GM21381 (cell line): ENCODE results near the gene CACNA1E.

ENCODE experiments used
- ATAC-seq: cut with Tn5 transposase; IDR thresholded peaks from one replicate; pipeline ENCODE4 v1.9.1; 2021; ENCODE audit warnings: mild to moderate bottlenecking, moderate library complexity; ENCODE audit not compliant: unreplicated experiment

Gene CACNA1E

DNA sequence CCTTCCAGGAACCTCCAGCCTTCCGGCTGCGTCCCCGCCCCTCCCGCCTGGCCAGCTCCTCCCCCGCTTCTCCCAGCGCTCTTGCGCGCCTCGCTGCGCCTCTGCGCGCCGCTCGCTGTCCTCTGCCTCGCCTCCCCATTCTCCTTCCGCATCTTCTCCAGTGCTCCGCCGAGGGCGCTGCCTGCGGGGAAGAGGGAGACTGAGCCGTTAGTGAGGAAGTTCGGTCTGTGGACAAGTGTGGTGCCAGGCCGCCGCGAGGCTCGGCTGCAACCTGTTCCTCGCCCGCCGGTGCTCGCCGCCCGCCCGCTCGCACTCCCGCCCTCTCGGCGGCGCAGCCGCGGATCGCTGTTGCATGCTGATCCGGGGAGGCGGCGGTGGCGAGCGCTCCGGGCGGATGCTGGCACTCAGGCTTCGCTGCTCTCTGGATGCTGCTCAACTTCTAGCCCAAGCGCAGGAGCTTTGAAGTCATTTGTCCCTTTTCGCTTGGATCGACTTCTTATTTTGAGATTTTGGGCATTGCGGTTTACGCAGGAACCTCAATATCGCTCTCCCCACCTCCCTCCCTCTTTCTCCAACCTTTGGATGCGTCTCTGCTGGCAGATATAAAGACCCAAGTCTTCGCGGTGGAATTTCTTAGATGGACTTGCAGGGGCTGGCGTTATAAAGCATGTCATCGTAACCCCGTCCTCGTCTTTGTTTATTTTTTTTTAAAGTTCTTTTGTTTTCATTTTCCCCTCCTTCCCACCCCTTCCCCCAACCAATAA lies 614 bp upstream of the CACNA1E start:
- peak; percentile 50 for ATAC-seq

GRCh38 chr1:181484821-181485220 lies 1.5 kb downstream of the CACNA1E start:
- ATAC-seq: no peak

DNA sequence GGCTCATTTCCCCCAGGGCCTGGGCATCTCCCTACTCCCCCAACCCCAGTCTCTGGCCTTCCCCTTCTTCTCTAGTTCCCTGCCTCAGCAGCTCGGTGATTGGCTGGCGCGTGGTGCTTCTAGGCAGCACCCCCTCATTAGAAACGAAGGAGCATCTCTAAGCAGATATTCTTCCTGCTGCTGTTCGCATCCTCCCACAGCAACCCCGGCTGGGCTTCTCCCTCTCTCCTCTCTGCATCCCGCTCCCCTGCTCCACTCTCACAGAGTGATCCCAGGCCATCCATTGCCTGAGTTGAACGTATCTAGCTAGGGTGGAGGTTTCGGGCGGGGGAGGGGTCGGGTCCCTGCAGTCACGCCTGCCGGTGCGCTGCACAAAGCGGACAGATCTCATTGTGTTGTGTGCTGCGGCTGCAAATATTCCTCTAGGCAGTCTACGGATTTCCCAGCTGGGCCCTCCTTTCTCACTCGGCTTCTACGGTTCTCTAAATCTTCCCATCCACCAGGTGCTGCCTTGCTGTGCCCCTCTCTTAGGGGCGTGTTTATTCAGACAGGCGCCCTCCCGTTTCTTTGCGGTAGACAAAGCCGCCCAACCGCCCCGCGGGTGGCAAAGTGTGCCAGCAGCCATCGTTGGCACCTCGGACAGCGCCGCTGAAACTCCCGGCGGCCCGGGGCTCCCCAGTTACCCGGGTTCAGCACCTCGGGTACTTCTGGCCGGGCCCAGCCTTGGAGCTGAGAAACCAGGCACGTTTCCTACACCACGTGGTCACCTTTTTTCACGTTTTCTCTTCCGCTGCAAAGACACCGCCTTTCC lies 2.2 kb downstream of the CACNA1E start:
- peak; percentile 46 for ATAC-seq

DNA sequence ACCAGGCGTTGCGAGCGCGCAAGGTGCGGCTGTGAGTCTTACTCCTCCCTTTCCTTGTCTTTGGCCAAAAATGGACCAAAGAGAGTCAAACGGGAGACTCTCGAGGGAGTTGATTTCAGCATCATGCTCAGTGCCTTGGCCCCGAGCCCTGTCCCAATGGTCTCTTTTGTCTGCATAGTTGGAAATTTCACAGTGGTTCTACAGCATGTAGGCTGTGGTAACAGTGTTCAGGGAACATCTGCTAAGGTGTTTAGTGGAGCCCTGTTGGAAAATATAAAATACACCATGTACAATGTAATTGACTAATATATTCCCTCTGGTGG lies 2.7 kb downstream of the CACNA1E start:
- no peak for ATAC-seq

GRCh38 chr1:181488866-181489265 lies 5.5 kb downstream of the CACNA1E start:
- ATAC-seq: no peak

DNA sequence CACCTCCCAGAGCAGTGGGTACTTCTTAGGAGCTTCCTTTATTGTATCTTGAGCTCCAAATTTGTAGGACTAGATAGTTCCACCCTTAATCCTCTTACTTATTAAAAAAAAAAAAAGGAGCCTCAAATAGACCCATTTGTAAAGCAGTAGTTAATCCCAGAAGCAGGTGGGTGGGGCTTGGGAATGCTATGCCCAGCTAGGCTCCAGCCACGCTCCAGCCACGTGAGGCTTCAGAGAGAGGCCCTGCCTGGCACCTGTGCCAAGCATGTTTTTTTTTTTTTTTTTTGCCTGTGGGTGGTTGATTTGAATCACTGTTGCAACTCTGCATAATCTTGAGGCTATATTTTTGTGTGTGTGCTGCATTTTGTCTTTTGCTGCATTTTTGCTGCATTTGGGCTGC lies 7.0 kb downstream of the CACNA1E start:
- ATAC-seq: no peak

DNA sequence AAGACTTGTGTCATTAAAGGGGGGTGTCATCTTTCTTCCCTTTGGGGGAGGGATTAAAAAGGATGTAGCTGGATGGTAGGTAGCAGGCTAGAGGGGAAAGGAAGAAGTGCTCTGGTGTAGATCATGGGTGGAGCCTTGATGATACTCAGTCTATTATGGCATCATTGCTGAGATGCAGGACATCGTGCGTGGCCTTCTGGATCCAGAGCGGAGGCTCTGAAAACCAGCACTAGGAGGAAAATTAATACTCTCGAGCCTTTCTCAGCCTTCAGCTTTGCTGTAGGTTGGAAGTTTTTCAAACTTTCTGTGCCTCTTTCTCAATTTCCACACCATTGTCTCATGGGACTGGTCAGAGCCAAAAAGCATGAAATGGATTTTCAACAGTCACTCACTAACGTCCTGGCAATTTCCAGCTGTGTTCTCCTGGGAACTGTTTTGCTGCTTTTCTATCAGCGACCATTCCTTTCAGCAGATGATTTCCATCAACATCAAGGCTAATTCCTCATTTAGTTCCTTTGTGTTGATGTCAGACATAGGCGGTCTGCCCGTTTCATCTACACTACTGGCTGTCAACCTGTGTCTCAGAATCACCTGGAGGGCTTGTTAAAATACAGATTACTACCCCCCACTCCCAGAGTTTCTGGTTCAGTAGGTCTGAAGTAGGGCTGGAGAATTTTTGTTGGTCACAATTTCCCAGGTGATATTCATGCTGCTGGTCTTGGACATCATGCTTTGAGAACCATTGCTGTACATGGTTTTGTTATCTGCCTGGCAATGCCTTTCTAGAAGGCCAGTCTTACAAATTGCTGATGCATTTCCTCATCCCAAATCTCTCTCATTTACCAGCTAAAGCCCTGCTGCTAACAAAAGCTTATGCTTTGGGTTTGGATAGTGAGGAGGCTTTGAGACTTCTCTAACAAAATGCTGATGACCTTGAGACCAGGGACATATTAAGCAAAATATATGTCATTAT lies 7.7 kb downstream of the CACNA1E start:
- no peak for ATAC-seq

GRCh38 chr1:181493166-181493565 lies 9.8 kb downstream of the CACNA1E start:
- ATAC-seq: no peak

GRCh38 chr1:181493885-181494284 lies 10.6 kb downstream of the CACNA1E start:
- no peak for ATAC-seq

GRCh38 chr1:181496759-181497158 lies 13.4 kb downstream of the CACNA1E start:
- no peak for ATAC-seq

- ATAC-seq: no peak
Observed at GRCh38 chr1:181497870-181498269, 14.6 kb downstream of the CACNA1E start.

GRCh38 chr1:181499825-181500224 lies 16.5 kb downstream of the CACNA1E start:
- no peak for ATAC-seq

- no peak for ATAC-seq
Observed at GRCh38 chr1:181500636-181501035, 17.3 kb downstream of the CACNA1E start.

DNA sequence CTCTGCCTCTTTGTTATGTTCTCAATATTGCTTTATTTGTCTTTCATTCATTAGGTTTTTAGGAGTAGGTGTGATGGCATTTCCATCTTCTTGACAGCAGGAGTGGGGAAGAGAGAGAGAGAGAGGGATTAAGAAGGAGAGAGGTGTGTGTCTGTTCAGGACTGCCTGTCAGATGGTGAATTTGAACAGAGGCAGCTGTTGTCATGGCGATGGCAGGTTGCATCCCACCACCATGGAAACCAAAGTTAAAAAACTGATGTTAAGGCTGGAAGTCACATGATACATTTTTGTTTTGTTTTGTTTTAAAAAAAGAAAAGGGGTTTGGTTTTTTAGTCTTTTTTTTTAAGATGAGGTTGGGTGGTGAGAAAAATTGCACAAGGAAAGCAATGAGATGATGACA lies 18.3 kb downstream of the CACNA1E start:
- ATAC-seq: no peak

- no peak for ATAC-seq
Observed at GRCh38 chr1:181503171-181503810, 20.0 kb downstream of the CACNA1E start.

GRCh38 chr1:181504399-181504842 lies 21.1 kb downstream of the CACNA1E start:
- ATAC-seq: peak; percentile 46

DNA sequence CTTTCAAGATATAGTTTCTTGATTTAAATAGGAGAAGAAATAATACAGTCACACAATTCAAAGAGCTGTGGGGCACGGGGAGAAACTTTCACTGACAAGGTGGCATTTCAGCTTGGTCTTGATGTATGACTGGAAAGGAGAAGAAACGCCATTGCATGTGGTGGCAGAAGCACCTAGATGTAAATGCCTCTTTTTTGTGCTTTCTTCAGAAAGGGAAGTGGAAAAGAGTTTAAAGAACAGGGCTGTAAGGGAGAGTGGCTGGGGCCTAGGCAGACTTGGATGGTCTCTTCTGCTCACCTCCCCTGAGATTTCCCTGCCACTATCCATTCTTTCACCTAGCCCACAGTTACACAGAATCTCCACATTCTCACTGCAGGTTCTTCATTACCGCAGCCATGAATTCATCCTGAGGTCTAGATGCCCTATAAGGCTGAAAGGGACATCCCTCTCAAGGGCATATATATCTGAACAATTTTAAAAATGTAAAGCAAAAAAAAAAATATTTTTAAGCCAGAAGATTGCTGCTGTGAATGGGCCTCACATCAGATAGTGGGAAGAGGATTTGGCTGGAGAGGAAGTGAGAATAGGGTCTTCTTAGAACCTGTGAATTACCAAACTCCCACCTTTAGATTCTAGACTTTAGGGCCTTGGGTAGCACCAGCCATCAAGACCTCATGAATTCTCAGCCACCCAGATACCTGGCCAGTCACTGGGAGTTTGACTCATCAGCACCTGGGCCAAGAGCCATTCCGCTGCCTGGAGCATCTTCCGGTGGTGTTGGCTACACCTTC lies 23.4 kb downstream of the CACNA1E start:
- no peak for ATAC-seq

- ATAC-seq: peak; percentile 29
Observed at GRCh38 chr1:181508486-181509165, 25.3 kb downstream of the CACNA1E start.

DNA sequence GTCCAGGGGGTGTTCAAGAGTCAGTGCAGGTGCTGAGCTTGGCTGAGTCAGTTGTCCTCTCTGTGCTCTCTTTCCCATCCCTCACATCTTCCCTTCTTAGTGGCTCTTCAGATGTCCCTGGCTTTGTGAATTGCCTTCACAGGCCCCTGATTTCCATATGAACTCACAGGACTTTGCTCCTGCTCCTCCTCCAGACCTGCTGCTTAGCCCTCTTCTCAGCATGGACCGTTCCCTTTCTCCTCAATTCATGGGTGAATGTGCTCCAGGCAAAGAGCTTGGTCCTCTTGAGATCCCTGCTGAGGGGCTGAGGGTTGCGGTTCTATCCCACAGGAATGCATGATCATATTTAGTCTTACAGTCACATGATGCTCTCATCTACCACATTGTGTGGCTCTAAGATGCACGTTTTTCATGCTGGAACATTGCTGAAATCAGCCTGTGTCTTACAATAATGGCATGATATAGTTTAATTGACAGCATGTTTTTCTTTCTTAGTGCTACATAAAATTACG lies 30.5 kb downstream of the CACNA1E start:
- no peak for ATAC-seq
